ENCODE results near the gene ARCN1.

Gene ARCN1

GRCh38 chr11:118639899-118640298 is 67.7 kb downstream of the ARCN1 start:
- no peak for DNase-seq (ENCODE audit: low read depth)
- H3K4me3 ChIP-seq (ENCODE audit: control insufficient read depth, low read depth, low read length), result no peak overlapping the region
- TF ChIP-seq CTCF (conservative IDR thresholded peaks at IDR 0.05; ENCODE audit: control insufficient read depth, insufficient read depth, low read depth, low read length), result no peak

GRCh38 chr11:118640332-118641154 is 68.3 kb downstream of the ARCN1 start:
- TF ChIP-seq CTCF (conservative IDR thresholded peaks at IDR 0.05; ENCODE audit: control insufficient read depth, insufficient read depth, low read depth, low read length), result no peak
- no peak for DNase-seq (ENCODE audit: low read depth)
- H3K4me3 ChIP-seq (ENCODE audit: control insufficient read depth, low read depth, low read length), result no peak overlapping the region

GRCh38 chr11:118641397-118642019 is 69.3 kb downstream of the ARCN1 start:
- no peak for TF ChIP-seq CTCF (conservative IDR thresholded peaks at IDR 0.05; ENCODE audit: control insufficient read depth, insufficient read depth, low read depth, low read length)
- H3K4me3 ChIP-seq (ENCODE audit: control insufficient read depth, low read depth, low read length), result no peak overlapping the region
- DNase-seq (ENCODE audit: low read depth), result no peak

- no peak overlapping the region for H3K4me3 ChIP-seq (ENCODE audit: control insufficient read depth, low read depth, low read length)
- no peak for TF ChIP-seq CTCF (conservative IDR thresholded peaks at IDR 0.05; ENCODE audit: control insufficient read depth, insufficient read depth, low read depth, low read length)
- no peak for DNase-seq (ENCODE audit: low read depth)
Measured at GRCh38 chr11:118643142-118643994, 71.2 kb downstream of the ARCN1 start.

- DNase-seq (ENCODE audit: low read depth), result no peak
- no peak for TF ChIP-seq CTCF (conservative IDR thresholded peaks at IDR 0.05; ENCODE audit: control insufficient read depth, insufficient read depth, low read depth, low read length)
- no peak overlapping the region for H3K4me3 ChIP-seq (ENCODE audit: control insufficient read depth, low read depth, low read length)
Measured at GRCh38 chr11:118643995-118644345, 71.8 kb downstream of the ARCN1 start.

GRCh38 chr11:118644496-118644895 is 72.3 kb downstream of the ARCN1 start:
- no peak overlapping the region for H3K4me3 ChIP-seq (ENCODE audit: control insufficient read depth, low read depth, low read length)
- TF ChIP-seq CTCF (conservative IDR thresholded peaks at IDR 0.05; ENCODE audit: control insufficient read depth, insufficient read depth, low read depth, low read length), result no peak
- no peak for DNase-seq (ENCODE audit: low read depth)
